ENCODE data around the gene CCDC30.

GRCh38 chr1:42439940-42440339, 23.1 kb upstream of the CCDC30 start:
- TF ChIP-seq GATA3 (IDR thresholded peaks at IDR 0.05; ENCODE audit: low read depth, low read length) = no peak
- TF ChIP-seq GATA2 (IDR thresholded peaks at IDR 0.05; ENCODE audit: low read depth, low read length) = no peak

All from SH-SY5Y (cell line).